Ovary (tissue), 9 donors: ENCODE data around the gene CARD18. TPM values are rescaled to one million over a fixed set of nuclear protein-coding genes. Genes with fewer than 3 reads are reported as not detected.
"Not testable (repeated sequence)": the region's sequence is repeated elsewhere in the genome, so short reads cannot be mapped to it uniquely, and the experiment has no call there.

Experiments used
- DNase-seq, 5 donors: peaks; one replicate each; pipeline ENCODE4 v3.0.0-alpha.2; 2019 to 2020
- H3K27ac ChIP-seq, 2 donors: fragments of 200-600 bp; one replicate each; pipeline versions ENCODE4 v1.5.1 to v1.8.0; 2019 to 2022
- H3K27me3 ChIP-seq: fragments of 200-600 bp; one replicate; pipeline ENCODE4 v1.8.0; 2022
- H3K36me3 ChIP-seq: fragments of 200-600 bp; sonication (generic); one replicate; pipeline ENCODE4 v1.5.1; 2019
- H3K4me1 ChIP-seq: one replicate; pipeline ENCODE4 v1.8.1; 2013; ENCODE audit warnings: mild to moderate bottlenecking, moderate library complexity; ENCODE audit not compliant: insufficient read depth
- H3K4me3 ChIP-seq: fragments of 200-600 bp; sonication (generic); one replicate; pipeline ENCODE4 v1.5.1; 2017
- H3K9me3 ChIP-seq, 2 donors: fragments of 200-600 bp in 1 of 2; sonication (generic) in 1 of 2; one replicate each; pipeline versions ENCODE4 v1.5.1 to v1.8.1; 2013 to 2019; ENCODE audit warnings: mild to moderate bottlenecking in 1 of 2, moderate library complexity in 1 of 2
- CTCF ChIP-seq, 3 donors: fragments of 450-650 bp in 2 of 3; fragments of 200-600 bp in 1 of 3; IDR thresholded peaks; one replicate each; pipeline versions ENCODE4 v1.5.1 to v1.8.0; 2016 to 2022; ENCODE audit warnings: antibody characterized with exemption in 3 of 3, mild to moderate bottlenecking in 1 of 3
- EP300 ChIP-seq: sonication (generic); formaldehyde crosslinking; IDR thresholded peaks from one replicate; pipeline ENCODE4 v1.6.1; 2017; ENCODE audit warnings: antibody characterized with exemption
- POLR2A ChIP-seq: fragments of 450-650 bp; IDR thresholded peaks from one replicate; pipeline ENCODE4 v1.6.1; 2017; ENCODE audit warnings: antibody characterized with exemption, mild to moderate bottlenecking, moderate library complexity
- WGBS, 3 donors: extraction: QIAGEN DNeasy Blood & Tissue Kit in 1 of 3; methylation state at CpG; one replicate each; pipeline versions ENCODE4 v1.1.5 to v1.1.7; 2013 to 2017; 5-methylcytosine and 5-hydroxymethylcytosine counted together
- intact Hi-C, 4 donors: fragments of 100-400 bp; cut with DNase I; formaldehyde crosslinking; loops; one replicate each; pipeline versions ENCODE4 v1.11.0 to v1.15.1; 2022 to 2023
- polyA plus RNA-seq, 2 donors: library from polyadenylated mRNA; stranded (reverse); fragments of 200-250 nt in 1 of 2; fragments of 350-450 nt in 1 of 2; fragmentation: Illumina TruSeq in 1 of 2; extraction: RNeasy Lipid Tissue Mini Kit (QIAGEN cat#74804) in 1 of 2; gene quantifications; one replicate each; pipeline ENCODE4 v1.2.3, GENCODE V29; 2013 to 2014
- total RNA-seq, 7 donors: library from RNA; depleted of rRNA in 2 of 7; stranded (reverse); fragments of >200 nt in 2 of 7; fragmentation: NEBNext Ultra II Directional in 3 of 7; extraction: Animal tissue kit (Norgen Biotek cat#: 25700) in 3 of 7; gene quantifications; one replicate each; pipeline versions ENCODE4 v1.1.0 to v1.2.4, GENCODE V29; 2016 to 2023
- donor health status: DM: no; HTN: no; CAD: no; lungs with moderate emphysema.
- donor health status: DM: no; HTN: no; CAD: no.
- donor health status: Bipolar disorder and iron deficiency.
- donor health status: DM: yes; HTN: yes; CAD: no.
- donor health status: DM: no; HTN: no; CAD: no.
- donor health status: DM: yes; HTN: yes; CAD: no.

Gene CARD18
- total and polyA plus RNA-seq, 9 donors = not detected

- Histone ChIP-seq H3K27me3 (no peaks in the 10 kb centered on the region), H3K27ac (no peak overlapping the region), H3K9me3 (peaks cover 0 to 3% of the 10 kb centered on the region in 2 donors), H3K36me3 (no peaks in the 10 kb centered on the region), H3K4me1 (no peaks in the 10 kb centered on the region), H3K4me3 (no peak overlapping the region)
- WGBS, 3 donors = 19 to 37% (median 25%) methylated on average over 2 of the region's 2 CpGs
- no peak for DNase-seq
- TF ChIP-seq CTCF (IDR thresholded peaks at IDR 0.05) (no peak), EP300 (no peak), POLR2A (no peak)
- intact Hi-C loops = no loop called here
Observed at GRCh38 chr11:105110688-105111030, 28.9 kb downstream of the CARD18 start.

- no peaks in the 10 kb centered on the region for H3K27me3 ChIP-seq
- 42 to 46% (median 44%) methylated on average over 8 of the region's 8 CpGs for WGBS, 3 donors
- peaks cover 0 to 3% of the 10 kb centered on the region in 2 donors for H3K9me3 ChIP-seq
- TF ChIP-seq CTCF (IDR thresholded peaks at IDR 0.05) (no peak), POLR2A (no peak), EP300 (no peak)
- intact Hi-C loops = no loop called here
- no peaks in the 10 kb centered on the region for H3K4me1 ChIP-seq
- H3K36me3 ChIP-seq = no peaks in the 10 kb centered on the region
- no peak overlapping the region for H3K4me3 ChIP-seq
- H3K27ac ChIP-seq = no peak overlapping the region
- no peak for DNase-seq
Observed at GRCh38 chr11:105109855-105110687, 29.5 kb downstream of the CARD18 start.

GRCh38 chr11:105109321-105109720 is 30.2 kb downstream of the CARD18 start:
- Histone ChIP-seq H3K27ac (no peak overlapping the region), H3K9me3 (peaks cover 0 to 3% of the 10 kb centered on the region in 2 donors), H3K4me3 (no peak overlapping the region), H3K36me3 (no peaks in the 10 kb centered on the region), H3K27me3 (no peaks in the 10 kb centered on the region), H3K4me1 (no peaks in the 10 kb centered on the region)
- WGBS, 3 donors = 80 to 94% (median 90%) methylated on average over 1 of the region's 1 CpG
- DNase-seq = no peak
- intact Hi-C loops = no loop called here
- TF ChIP-seq CTCF (IDR thresholded peaks at IDR 0.05) = no peak
- TF ChIP-seq EP300 = no peak
- no peak for TF ChIP-seq POLR2A

- Histone ChIP-seq H3K4me3 (no peak overlapping the region), H3K4me1 (no peaks in the 10 kb centered on the region), H3K27me3 (no peaks in the 10 kb centered on the region), H3K27ac (no peak overlapping the region), H3K36me3 (no peaks in the 10 kb centered on the region), H3K9me3 (peaks cover 0 to 3% of the 10 kb centered on the region in 2 donors)
- 53 to 76% (median 53%) methylated on average over 1 of the region's 1 CpG for WGBS, 3 donors
- intact Hi-C loops = no loop called here
- TF ChIP-seq POLR2A (no peak), EP300 (no peak), CTCF (IDR thresholded peaks at IDR 0.05) (no peak)
- no peak for DNase-seq
Observed at GRCh38 chr11:105108247-105108646, 31.3 kb downstream of the CARD18 start.

GRCh38 chr11:105107226-105107825 is 32.2 kb downstream of the CARD18 start:
- intact Hi-C loops, H3K4me3 ChIP-seq, H3K9me3 ChIP-seq, H3K27ac ChIP-seq, DNase-seq, H3K36me3 ChIP-seq, H3K4me1 ChIP-seq, H3K27me3 ChIP-seq: not testable (repeated sequence)
- 87 to 95% (median 88%) methylated on average over 8 of the region's 8 CpGs for WGBS, 3 donors
